ENCODE results near the gene NEURL1. TPM values are rescaled to one million over a fixed set of nuclear protein-coding genes. Genes with fewer than 3 reads are reported as not detected.
"Not testable (repeated sequence)": the region's sequence is repeated elsewhere in the genome, so short reads cannot be mapped to it uniquely, and the experiment has no call there.

Gene NEURL1
- polyA plus RNA-seq, 12 donors = 9.9 to 42.8 (median 19.1) TPM; not detected in 1

GRCh38 chr10:103492655-103493261 is 747 bp upstream of the NEURL1 start:
- DNase-seq = no peak

- no peak for DNase-seq
These were observed 692 bp downstream of the NEURL1 start for GRCh38 chr10:103493916-103494877.

GRCh38 chr10:103495321-103495720 is 1.8 kb downstream of the NEURL1 start:
- no peak for DNase-seq

- DNase-seq = no peak
These were observed 3.8 kb downstream of the NEURL1 start for GRCh38 chr10:103497161-103497915.

GRCh38 chr10:103498936-103499638 is 5.6 kb downstream of the NEURL1 start:
- DNase-seq = no peak

- no peak for DNase-seq
These were observed 6.4 kb downstream of the NEURL1 start for GRCh38 chr10:103499881-103500280.

GRCh38 chr10:103500481-103500880 is 7.0 kb downstream of the NEURL1 start:
- DNase-seq = no peak

- no peak for DNase-seq
These were observed 7.7 kb downstream of the NEURL1 start for GRCh38 chr10:103501186-103501585.

- no peak for DNase-seq
These were observed 9.6 kb downstream of the NEURL1 start for GRCh38 chr10:103502849-103503660.

- not testable (repeated sequence) for DNase-seq
These were observed 10.3 kb downstream of the NEURL1 start for GRCh38 chr10:103503777-103504176.

GRCh38 chr10:103504181-103504783 is 10.8 kb downstream of the NEURL1 start:
- no peak for DNase-seq

- no peak for DNase-seq
These were observed 12.6 kb downstream of the NEURL1 start for GRCh38 chr10:103506061-103506460.

GRCh38 chr10:103507235-103508191 is 14.0 kb downstream of the NEURL1 start:
- no peak for DNase-seq

GRCh38 chr10:103510046-103510685 is 16.7 kb downstream of the NEURL1 start:
- DNase-seq = no peak

- no peak for DNase-seq
These were observed 17.6 kb downstream of the NEURL1 start for GRCh38 chr10:103510791-103511752.

GRCh38 chr10:103512166-103512565 is 18.7 kb downstream of the NEURL1 start:
- no peak for DNase-seq

Data from muscle of arm (tissue), 12 donors.